Chondrocyte (in vitro differentiated cells): ENCODE data around the gene MCU. TPM values are rescaled to one million over a fixed set of nuclear protein-coding genes. Genes with fewer than 3 reads are reported as not detected.
A peak's percentile ranks its signal among the peaks of the same experiment; 100 is the strongest.

Experiments
- DNase-seq: peaks from one replicate; pipeline ENCODE4 v3.0.0; 2021; ENCODE audit warnings: mixed read lengths, low spot score
- H3K27ac Mint-ChIP-seq: one replicate; pipeline ENCODE4 v1.8.0; 2021; ENCODE audit warnings: mild to moderate bottlenecking, moderate library complexity, mixed read lengths; ENCODE audit not compliant: unreplicated experiment
- H3K27me3 Mint-ChIP-seq: 2 replicates; pipeline ENCODE4 v1.8.0; 2021; ENCODE audit warnings: low read depth, mixed read lengths
- H3K36me3 Mint-ChIP-seq: 2 replicates; pipeline ENCODE4 v1.8.0; 2021; ENCODE audit warnings: low read depth, mixed read lengths
- H3K4me1 Mint-ChIP-seq: 2 replicates; pipeline ENCODE4 v1.8.0; 2021; ENCODE audit warnings: low read depth, mild to moderate bottlenecking, mixed read lengths
- H3K4me3 Mint-ChIP-seq: one replicate; pipeline ENCODE4 v1.8.0; 2021; ENCODE audit warnings: mild to moderate bottlenecking, moderate library complexity, mixed read lengths; ENCODE audit not compliant: unreplicated experiment
- H3K9me3 Mint-ChIP-seq: 2 replicates; pipeline ENCODE4 v1.8.0; 2021; ENCODE audit warnings: low read depth, mixed read lengths
- total RNA-seq: library from RNA; stranded (reverse); gene quantifications from 3 replicates; pipeline ENCODE4 v1.2.1, GENCODE V29; 2021
- TF ChIP-seq, protein P1 (sequence below): fragments of 200-600 bp; sonication (generic); IDR thresholded peaks from 2 replicates; pipeline ENCODE4 v1.5.0; 2021; ENCODE audit warnings: antibody characterized with exemption, mild to moderate bottlenecking, moderate library complexity

Gene MCU
- total RNA-seq, 1 donor from 2014 or later, result 51.8 TPM

GRCh38 chr10:72842164-72842563 lies 150.2 kb downstream of the MCU start:
- H3K4me3 Mint-ChIP-seq, result no peak overlapping the region
- TF ChIP-seq, protein P1, sequence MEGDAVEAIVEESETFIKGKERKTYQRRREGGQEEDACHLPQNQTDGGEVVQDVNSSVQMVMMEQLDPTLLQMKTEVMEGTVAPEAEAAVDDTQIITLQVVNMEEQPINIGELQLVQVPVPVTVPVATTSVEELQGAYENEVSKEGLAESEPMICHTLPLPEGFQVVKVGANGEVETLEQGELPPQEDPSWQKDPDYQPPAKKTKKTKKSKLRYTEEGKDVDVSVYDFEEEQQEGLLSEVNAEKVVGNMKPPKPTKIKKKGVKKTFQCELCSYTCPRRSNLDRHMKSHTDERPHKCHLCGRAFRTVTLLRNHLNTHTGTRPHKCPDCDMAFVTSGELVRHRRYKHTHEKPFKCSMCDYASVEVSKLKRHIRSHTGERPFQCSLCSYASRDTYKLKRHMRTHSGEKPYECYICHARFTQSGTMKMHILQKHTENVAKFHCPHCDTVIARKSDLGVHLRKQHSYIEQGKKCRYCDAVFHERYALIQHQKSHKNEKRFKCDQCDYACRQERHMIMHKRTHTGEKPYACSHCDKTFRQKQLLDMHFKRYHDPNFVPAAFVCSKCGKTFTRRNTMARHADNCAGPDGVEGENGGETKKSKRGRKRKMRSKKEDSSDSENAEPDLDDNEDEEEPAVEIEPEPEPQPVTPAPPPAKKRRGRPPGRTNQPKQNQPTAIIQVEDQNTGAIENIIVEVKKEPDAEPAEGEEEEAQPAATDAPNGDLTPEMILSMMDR, result no peak
- H3K36me3 Mint-ChIP-seq, result peaks cover 3% of the 10 kb centered on the region
- H3K9me3 Mint-ChIP-seq, result no peaks in the 10 kb centered on the region
- DNase-seq, result no peak
- no peaks in the 10 kb centered on the region for H3K4me1 Mint-ChIP-seq
- no peaks in the 10 kb centered on the region for H3K27me3 Mint-ChIP-seq
- no peak overlapping the region for H3K27ac Mint-ChIP-seq

GRCh38 chr10:72846238-72846637 lies 154.3 kb downstream of the MCU start:
- TF ChIP-seq, protein P1, result no peak
- Mint-ChIP-seq H3K36me3 (peaks cover under 1% of the 10 kb centered on the region), H3K9me3 (peaks cover 2% of the 10 kb centered on the region), H3K27me3 (no peaks in the 10 kb centered on the region), H3K27ac (peak overlapping the region; percentile 12), H3K4me3 (no peak overlapping the region), H3K4me1 (no peaks in the 10 kb centered on the region)
- DNase-seq, result no peak

DNA sequence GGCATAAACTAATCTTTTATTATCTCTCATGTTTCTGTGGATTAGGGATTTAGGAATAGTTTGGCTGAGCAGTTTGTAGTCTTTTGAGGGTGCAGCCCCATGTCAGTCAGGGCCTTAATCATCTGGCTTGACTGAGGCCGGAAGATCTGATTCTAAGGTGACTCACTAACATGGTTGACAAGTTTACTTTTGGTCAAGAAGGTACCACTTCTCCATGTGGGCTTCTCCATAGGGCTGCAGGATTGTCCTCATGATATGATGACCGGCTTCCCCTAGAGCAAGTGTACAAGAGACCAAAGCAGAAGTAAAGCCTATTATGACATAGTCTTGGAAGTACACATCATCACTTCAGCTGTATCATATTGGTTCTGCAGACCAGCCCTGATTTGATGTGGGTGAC lies 155.7 kb downstream of the MCU start:
- H3K9me3 Mint-ChIP-seq, result peaks cover 6% of the 10 kb centered on the region
- H3K27ac Mint-ChIP-seq, result no peak overlapping the region
- H3K4me3 Mint-ChIP-seq, result no peak overlapping the region
- no peaks in the 10 kb centered on the region for H3K27me3 Mint-ChIP-seq
- DNase-seq, result no peak
- H3K36me3 Mint-ChIP-seq, result peaks cover 5% of the 10 kb centered on the region
- TF ChIP-seq, protein P1, result no peak
- H3K4me1 Mint-ChIP-seq, result no peaks in the 10 kb centered on the region

GRCh38 chr10:72850861-72851260 lies 158.9 kb downstream of the MCU start:
- Mint-ChIP-seq H3K9me3 (peaks cover 13% of the 10 kb centered on the region), H3K36me3 (peaks cover 6% of the 10 kb centered on the region), H3K4me1 (no peaks in the 10 kb centered on the region), H3K4me3 (no peak overlapping the region), H3K27ac (no peak overlapping the region), H3K27me3 (no peaks in the 10 kb centered on the region)
- TF ChIP-seq, protein P1, result no peak
- DNase-seq, result no peak

- DNase-seq, result no peak
- Mint-ChIP-seq H3K36me3 (peaks cover 6% of the 10 kb centered on the region), H3K27me3 (no peaks in the 10 kb centered on the region), H3K4me1 (no peaks in the 10 kb centered on the region), H3K4me3 (no peak overlapping the region), H3K27ac (no peak overlapping the region), H3K9me3 (peaks cover 13% of the 10 kb centered on the region)
- TF ChIP-seq, protein P1, result no peak
Measured at GRCh38 chr10:72851509-72851908, 159.6 kb downstream of the MCU start.
